IMR-90 (cell line): ENCODE results near the gene LAIR2. TPM values are rescaled to one million over a fixed set of nuclear protein-coding genes. Genes with fewer than 3 reads are reported as not detected.

Experiments used
- microRNA-seq, 2 experiments: library from miRNA; stranded (forward) in 1 of 2; unstranded in 1 of 2; fragments of 10-50 nt in 1 of 2; fragments of <30 nt in 1 of 2; gene quantifications in 1 of 2; microRNA quantifications in 1 of 2; one replicate each; pipeline versions ENCODE3 to v1.1.0; 2013 to 2020; ENCODE audit not compliant: insufficient read depth in 1 of 2, insufficient read length in 1 of 2, unreplicated experiment in 1 of 2
- polyA plus RNA-seq, 3 experiments: library from polyadenylated mRNA; depleted of rRNA; stranded (reverse); fragments of >200 nt; gene quantifications; 2 replicates each; pipeline ENCODE4 v1.2.3, GENCODE V29; 2012; ENCODE audit warnings: low replicate concordance in 1 of 3
- small RNA-seq, 5 experiments: library from RNA; depleted of rRNA; stranded (forward); fragments of <200 nt; gene quantifications; one replicate each; pipeline ENCODE3, GENCODE V24; 2012
- total RNA-seq: library from RNA; depleted of rRNA; stranded (reverse); fragments of >200 nt; gene quantifications from 2 replicates; pipeline ENCODE4 v1.2.3, GENCODE V29; 2012; rRNA removed

LAIR2 gene
- total and polyA plus RNA-seq, 2 of the 4 experiments (the other 2 are of a cell fraction), result not detected

Small RNA genes within 50 kb of the gene (microRNA-seq; reads per million reads assigned to microRNA genes)
- not detected for gene AC245036.2 (ENCODE audit: insufficient read depth, insufficient read length)

Small RNA genes within 50 kb of the gene (small RNA-seq; reads per million reads assigned to genes)
- 0 reads per million in 5 experiments for gene AC245036.2

Other genes starting within 250 kb of the LAIR2 start
- not detected in 2 replicates for gene LILRB5, start 245.6 kb upstream of the LAIR2 start, total RNA-seq
- gene LILRB5, start 245.6 kb upstream of the LAIR2 start, polyA plus RNA-seq (2012; rRNA removed), result not detected in 2 replicates
- not detected in 2 replicates for gene LILRB2, start 221.7 kb upstream of the LAIR2 start, total RNA-seq
- not detected in 2 replicates for gene LILRB2, start 221.7 kb upstream of the LAIR2 start, polyA plus RNA-seq (2012; rRNA removed)
- gene LILRA5, start 189.7 kb upstream of the LAIR2 start, total RNA-seq, result not detected in 2 replicates
- gene LILRA5, start 189.7 kb upstream of the LAIR2 start, polyA plus RNA-seq (2012; rRNA removed), result not detected in 2 replicates
- not detected in 2 replicates for gene LILRA4, start 163.7 kb upstream of the LAIR2 start, total RNA-seq
- not detected in 2 replicates for gene LILRA4, start 163.7 kb upstream of the LAIR2 start, polyA plus RNA-seq (2012; rRNA removed)
- not detected in 2 replicates for gene LAIR1, start 137.9 kb upstream of the LAIR2 start, total RNA-seq
- not detected in 2 replicates for gene LAIR1, start 137.9 kb upstream of the LAIR2 start, polyA plus RNA-seq (2012; rRNA removed)
- gene TTYH1, start 87.4 kb upstream of the LAIR2 start, total RNA-seq, result not detected in 2 replicates
- not detected in 2 replicates for gene TTYH1, start 87.4 kb upstream of the LAIR2 start, polyA plus RNA-seq (2012; rRNA removed)
- 17.5 and 21.1 TPM in 2 replicates for gene LENG8, start 53.6 kb upstream of the LAIR2 start, total RNA-seq
- 93.9 and 108 TPM in 2 replicates for gene LENG8, start 53.6 kb upstream of the LAIR2 start, polyA plus RNA-seq (2012; rRNA removed)
- gene LENG9, start 39.1 kb upstream of the LAIR2 start, total RNA-seq, result 0.83 and 1.1 TPM in 2 replicates
- gene LENG9, start 39.1 kb upstream of the LAIR2 start, polyA plus RNA-seq (2012; rRNA removed), result 0.69 and 0.94 TPM in 2 replicates
- gene CDC42EP5, start 29.5 kb upstream of the LAIR2 start, total RNA-seq, result 7.2 and 7.8 TPM in 2 replicates
- gene CDC42EP5, start 29.5 kb upstream of the LAIR2 start, polyA plus RNA-seq (2012; rRNA removed), result 25.3 and 45.3 TPM in 2 replicates
- not detected in 2 replicates for gene LILRA2, start 71.0 kb downstream of the LAIR2 start, total RNA-seq
- gene LILRA2, start 71.0 kb downstream of the LAIR2 start, polyA plus RNA-seq (2012; rRNA removed), result not detected in 2 replicates
- not detected in 2 replicates for gene LILRA1, start 90.8 kb downstream of the LAIR2 start, total RNA-seq
- gene LILRA1, start 90.8 kb downstream of the LAIR2 start, polyA plus RNA-seq (2012; rRNA removed), result not detected in 2 replicates
- gene LILRB1, start 127.7 kb downstream of the LAIR2 start, total RNA-seq, result not detected in 2 replicates
- not detected in 2 replicates for gene LILRB1, start 127.7 kb downstream of the LAIR2 start, polyA plus RNA-seq (2012; rRNA removed)
- gene LILRB4, start 160.2 kb downstream of the LAIR2 start, total RNA-seq, result not detected in 2 replicates
- gene LILRB4, start 160.2 kb downstream of the LAIR2 start, polyA plus RNA-seq (2012; rRNA removed), result not detected in 2 replicates
- not detected in 2 replicates for gene KIR3DL3, start 221.6 kb downstream of the LAIR2 start, total RNA-seq
- gene KIR3DL3, start 221.6 kb downstream of the LAIR2 start, polyA plus RNA-seq (2012; rRNA removed), result not detected in 2 replicates
- gene KIR2DL3, start 235.7 kb downstream of the LAIR2 start, total RNA-seq, result not detected in 2 replicates
- not detected in 2 replicates for gene KIR2DL3, start 235.7 kb downstream of the LAIR2 start, polyA plus RNA-seq (2012; rRNA removed)